HCT116 (cell line): Measurements from ENCODE around the gene ANO2. TPM values are rescaled to one million over a fixed set of nuclear protein-coding genes. Genes with fewer than 3 reads are reported as not detected.

Experiments
- ATAC-seq: fragments of 200-7000 bp; cut with Tn5 transposase; 2 replicates; pipeline ENCODE4 v1.9.1; 2020; ENCODE audit warnings: mild to moderate bottlenecking, moderate library complexity
- BruUV-seq: library from RNA; stranded (reverse); fragments of 400-500 nt; replicated peaks from 2 replicates; lab custom pipeline; 2021; lab: Mats Ljungman, UMichigan
- CTCF ChIA-PET: fragments of 300-600 bp; sonication (Branson Sonifier 250); formaldehyde crosslinking; loops from one replicate; lab custom pipeline; 2021; ENCODE audit warnings: antibody characterized with exemption; lab: Charles Lee
- POLR2A ChIA-PET: fragments of 300-600, 350-600 bp; sonication (Branson Sonifier 250); formaldehyde crosslinking; loops from one replicate; lab custom pipeline; 2021; ENCODE audit warnings: antibody characterized with exemption; lab: Charles Lee
- RAD21 ChIA-PET, 2 experiments: fragments of 300-600 bp; sonication (Branson Sonifier 250); formaldehyde crosslinking; loops; one replicate each; lab custom pipeline; 2023; ENCODE audit warnings: low total read pairs in 2 of 2; ENCODE audit not compliant: uncharacterized antibody in 2 of 2, unreplicated experiment in 2 of 2, low non-redundant PET in 1 of 2; lab: Charles Lee
- DNase-seq: peaks from one replicate; pipeline ENCODE4 v3.0.0-alpha.2; 2010; ENCODE audit warnings: low read depth, low spot score
- H2AFZ ChIP-seq: fragments of 200-600 bp; shearing (Covaris generic), sonication (generic); 2 replicates; pipeline ENCODE4 v1.6.1; 2017; ENCODE audit warnings: low read depth, mixed run types, mixed read lengths, antibody characterized with exemption, low read length; ENCODE audit not compliant: poor library complexity, severe bottlenecking
- H3K27ac ChIP-seq: 2 replicates; pipeline ENCODE4 v1.5.1; 2012; ENCODE audit warnings: low read depth, low read length
- H3K27me3 ChIP-seq: fragments of 200-600 bp; sonication (generic); 2 replicates; pipeline ENCODE4 v1.6.1; 2016; ENCODE audit warnings: mixed run types, low read length, mixed read lengths; ENCODE audit not compliant: insufficient read depth
- H3K36me3 ChIP-seq, 2 experiments: fragments of 200-500 bp in 1 of 2; fragments of 200-600 bp in 1 of 2; sonication (Bioruptor generic) in 1 of 2; sonication (generic) in 1 of 2; 2 replicates each; pipeline versions ENCODE4 v1.5.1 to v1.6.1; 2014 to 2016; ENCODE audit warnings: low read length in 2 of 2, inconsistent platforms in 1 of 2, mixed read lengths in 1 of 2, mixed run types in 1 of 2; ENCODE audit not compliant: insufficient read depth in 2 of 2, control insufficient read depth in 1 of 2
- H3K4me1 ChIP-seq, 2 experiments: fragments of 200-600 bp in 1 of 2; sonication (generic) in 1 of 2; 2 replicates each; pipeline versions ENCODE4 v1.5.1 to v1.6.1; 2012 to 2017; ENCODE audit warnings: low read length in 2 of 2, inconsistent platforms in 1 of 2, mild to moderate bottlenecking in 1 of 2, mixed read lengths in 1 of 2, mixed run types in 1 of 2, moderate library complexity in 1 of 2; ENCODE audit not compliant: insufficient read depth in 2 of 2, control insufficient read depth in 1 of 2
- H3K4me2 ChIP-seq: fragments of 200-600 bp; sonication (generic); 2 replicates; pipeline ENCODE4 v1.6.1; 2017; ENCODE audit warnings: mixed run types, low read length, mixed read lengths
- H3K4me3 ChIP-seq, 2 experiments: fragments of 200-600 bp in 1 of 2; sonication (generic) in 1 of 2; replicated peaks in 1 of 2; 2 replicates each; pipeline ENCODE4 v1.5.1; 2011 to 2016; ENCODE audit warnings: low read length in 2 of 2, control low read depth in 1 of 2, low read depth in 1 of 2, mild to moderate bottlenecking in 1 of 2, mixed read lengths in 1 of 2, mixed run types in 1 of 2
- H3K79me2 ChIP-seq: fragments of 200-600 bp; sonication (generic); 2 replicates; pipeline ENCODE4 v1.6.1; 2017; ENCODE audit warnings: mild to moderate bottlenecking, mixed run types, low read length, moderate library complexity, mixed read lengths; ENCODE audit not compliant: insufficient read depth
- H3K9ac ChIP-seq: fragments of 200-600 bp; sonication (generic); 2 replicates; pipeline ENCODE4 v1.6.1; 2016; ENCODE audit warnings: low read length, mixed read lengths
- H3K9me2 ChIP-seq: fragments of 200-600 bp; sonication (generic), shearing (Covaris generic); 2 replicates; pipeline ENCODE4 v1.6.1; 2017; ENCODE audit warnings: mixed run types, mild to moderate bottlenecking, moderate library complexity; ENCODE audit not compliant: insufficient read depth
- H3K9me3 ChIP-seq, 2 experiments: fragments of 200-500 bp in 1 of 2; fragments of 200-600 bp in 1 of 2; sonication (Bioruptor generic) in 1 of 2; sonication (generic) in 1 of 2; 2 replicates each; pipeline ENCODE4 v1.6.1; 2014 to 2017; ENCODE audit warnings: low read length in 2 of 2, mixed read lengths in 2 of 2, inconsistent platforms in 1 of 2, low read depth in 1 of 2, mild to moderate bottlenecking in 1 of 2, mixed run types in 1 of 2, moderate library complexity in 1 of 2; ENCODE audit not compliant: control insufficient read depth in 1 of 2, insufficient read depth in 1 of 2
- H4K20me1 ChIP-seq: fragments of 200-600 bp; sonication (generic), shearing (Covaris generic); 2 replicates; pipeline ENCODE4 v1.6.1; 2017; ENCODE audit warnings: mixed run types, mild to moderate bottlenecking, moderate library complexity; ENCODE audit not compliant: insufficient read depth
- ATF3 ChIP-seq: IDR thresholded peaks from 2 replicates; pipeline ENCODE4 v1.6.1; 2012
- CBX3 ChIP-seq: IDR thresholded peaks from 2 replicates; pipeline ENCODE4 v1.6.1; 2012; ENCODE audit warnings: low read depth
- CEBPB ChIP-seq: IDR thresholded peaks from 2 replicates; pipeline ENCODE4 v1.6.1; 2012; ENCODE audit warnings: low read depth
- CTCF ChIP-seq, 3 experiments: fragments of 200-600 bp in 1 of 3; sonication (generic) in 1 of 3; IDR thresholded peaks in 2 of 3; conservative IDR thresholded peaks in 1 of 3; 2 replicates each; pipeline ENCODE4 v1.5.1; 2012 to 2017; ENCODE audit warnings: low read depth in 2 of 3, low read length in 2 of 3, antibody characterized with exemption in 1 of 3, borderline replicate concordance in 1 of 3, control low read depth in 1 of 3, mild to moderate bottlenecking in 1 of 3, mixed read lengths in 1 of 3, mixed run types in 1 of 3, moderate library complexity in 1 of 3; ENCODE audit not compliant: insufficient read depth in 1 of 3
- ELF1 ChIP-seq: IDR thresholded peaks from 2 replicates; pipeline ENCODE4 v1.6.1; 2012; ENCODE audit warnings: low read depth, borderline replicate concordance
- EZH2 ChIP-seq: fragments of 200-600 bp; sonication (generic); IDR thresholded peaks from 2 replicates; pipeline ENCODE4 v1.6.1; 2017; ENCODE audit warnings: antibody characterized with exemption, mixed run types
- EZH2phosphoT487 ChIP-seq: fragments of 200-600 bp; IDR thresholded peaks from 2 replicates; pipeline ENCODE4 v1.6.1; 2018; ENCODE audit warnings: antibody characterized with exemption, borderline replicate concordance
- FOSL1 ChIP-seq: IDR thresholded peaks from 2 replicates; pipeline ENCODE4 v1.6.1; 2012; ENCODE audit warnings: low read depth
- JUND ChIP-seq: IDR thresholded peaks from 2 replicates; pipeline ENCODE4 v1.6.1; 2012
- MAX ChIP-seq: IDR thresholded peaks from 2 replicates; pipeline ENCODE4 v1.6.1; 2012
- POLR2A ChIP-seq: IDR thresholded peaks from 2 replicates; pipeline ENCODE4 v1.7.0; 2011; ENCODE audit warnings: borderline replicate concordance; ENCODE audit not compliant: insufficient read depth, insufficient read length; ENCODE audit errors: extremely low read depth
- POLR2AphosphoS5 ChIP-seq: IDR thresholded peaks from 2 replicates; pipeline ENCODE4 v1.6.1; 2011; ENCODE audit warnings: mild to moderate bottlenecking, low read depth, low read length, moderate library complexity
- RAD21 ChIP-seq: IDR thresholded peaks from 2 replicates; pipeline ENCODE4 v1.6.1; 2012; ENCODE audit warnings: low read depth, mild to moderate bottlenecking
- SIN3A ChIP-seq: IDR thresholded peaks from 2 replicates; pipeline ENCODE4 v1.6.1; 2012; ENCODE audit warnings: low read depth
- SP1 ChIP-seq: IDR thresholded peaks from 2 replicates; pipeline ENCODE4 v1.6.1; 2012; ENCODE audit warnings: low read depth
- SRF ChIP-seq: IDR thresholded peaks from 2 replicates; pipeline ENCODE4 v1.6.1; 2012; ENCODE audit warnings: low read depth
- TCF7L2 ChIP-seq: IDR thresholded peaks from 2 replicates; pipeline ENCODE4 v1.7.0; 2011; ENCODE audit warnings: borderline replicate concordance, inconsistent platforms; ENCODE audit not compliant: insufficient read depth, insufficient read length; ENCODE audit errors: extremely low read depth
- ZBTB33 ChIP-seq: IDR thresholded peaks from 2 replicates; pipeline ENCODE4 v1.6.1; 2011; ENCODE audit warnings: mild to moderate bottlenecking, low read length, moderate library complexity; ENCODE audit not compliant: insufficient replicate concordance; ENCODE audit errors: extremely low read depth
- ZFX ChIP-seq: fragments of 450-650 bp; IDR thresholded peaks from 2 replicates; pipeline ENCODE4 v1.6.1; 2017
- intact Hi-C: fragments of 100-400 bp; cut with micrococcal nuclease; formaldehyde crosslinking; loops from 2 replicates; pipeline ENCODE4 v1.10.0; 2022
- total RNA-seq: library from RNA; stranded (reverse); gene quantifications from one replicate; pipeline ENCODE4 v1.2.1, GENCODE V29; 2021; ENCODE audit not compliant: unreplicated experiment

Gene ANO2
- total RNA-seq, 1 experiment from 2014 or later, result not detected

GRCh38 chr12:5575232-5575631, 369.8 kb downstream of the ANO2 start:
- ChIA-PET CTCF (no interaction called here), RAD21 (no interaction called here), POLR2A (no interaction called here)
- peaks cover 57% of the 10 kb centered on the region for H3K27me3 ChIP-seq
- no peak for ATAC-seq
- intact Hi-C loops, result no loop called here
- no peak overlapping the region for H3K9ac ChIP-seq
- H3K79me2 ChIP-seq, result no peaks in the 10 kb centered on the region
- no peak for TF ChIP-seq POLR2A
- TF ChIP-seq ELF1, result no peak
- no peak for TF ChIP-seq SIN3A
- TF ChIP-seq CTCF (IDR thresholded peaks at IDR 0.05 in 2 of 3, conservative IDR thresholded peaks at IDR 0.05 in 1 of 3; ENCODE audit: borderline replicate concordance in 1 of 3, insufficient read depth in 1 of 3, low read depth in 2 of 3, low read length in 2 of 3), result no peak
- TF ChIP-seq CEBPB, result no peak
- TF ChIP-seq ZFX, result no peak
- TF ChIP-seq MAX, result no peak
- no peak for TF ChIP-seq SP1
- no peak for TF ChIP-seq EZH2
- TF ChIP-seq JUND, result no peak
- no peak for TF ChIP-seq ATF3
- TF ChIP-seq SRF, result no peak
- TF ChIP-seq FOSL1, result no peak
- TF ChIP-seq RAD21, result no peak
- TF ChIP-seq EZH2phosphoT487, result no peak
- TF ChIP-seq TCF7L2, result no peak
- TF ChIP-seq ZBTB33, result no peak
- TF ChIP-seq POLR2AphosphoS5, result no peak
- no peak for TF ChIP-seq CBX3
- no peaks in the 10 kb centered on the region for H3K9me2 ChIP-seq
- no peak overlapping the region for H3K4me2 ChIP-seq
- no peaks in the 10 kb centered on the region for H4K20me1 ChIP-seq
- H3K36me3 ChIP-seq, result no peaks in the 10 kb centered on the region
- no peaks in the 10 kb centered on the region for H3K9me3 ChIP-seq
- no peaks in the 10 kb centered on the region for H3K4me1 ChIP-seq
- BruUV-seq, result no TSS peak
- no peak overlapping the region for H3K4me3 ChIP-seq
- DNase-seq, result no peak
- H3K27ac ChIP-seq, result no peak overlapping the region
- no peak overlapping the region for H2AFZ ChIP-seq
